SK-N-SH (cell line): ENCODE results near the gene MOB1B.

Source experiments
- CHD2 ChIP-seq: fragments of 150-350 bp; IDR thresholded peaks from 2 replicates; pipeline ENCODE4 v1.6.1; 2018; ENCODE audit warnings: low read length; ENCODE audit not compliant: partially characterized antibody
- CTCF ChIP-seq: fragments of 200-600 bp; sonication (generic); IDR thresholded peaks from 2 replicates; pipeline ENCODE4 v1.6.1; 2017; ENCODE audit warnings: antibody characterized with exemption, mild to moderate bottlenecking, moderate library complexity
- EP300 ChIP-seq, 2 experiments: IDR thresholded peaks; 2 replicates each; pipeline versions ENCODE4 v1.4.0 to v1.6.1; 2012; ENCODE audit warnings: borderline replicate concordance in 1 of 2, low read depth in 1 of 2, low read length in 1 of 2
- EZH2phosphoT487 ChIP-seq: fragments of 200-600 bp; sonication (generic); IDR thresholded peaks from 2 replicates; pipeline ENCODE4 v1.6.1; 2017; ENCODE audit warnings: low read depth, mixed run types, mild to moderate bottlenecking, antibody characterized with exemption, moderate library complexity, borderline replicate concordance
- JUND ChIP-seq: IDR thresholded peaks from 2 replicates; pipeline ENCODE4 v1.4.0; 2012
- MXI1 ChIP-seq: IDR thresholded peaks from 2 replicates; pipeline ENCODE4 v1.6.1; 2012; ENCODE audit warnings: mild to moderate bottlenecking, low read depth, low read length, improper control_type of control experiment
- POLR2AphosphoS5 ChIP-seq: IDR thresholded peaks from 2 replicates; pipeline ENCODE4 v1.6.1; 2012; ENCODE audit warnings: low read depth, low read length
- TCF12 ChIP-seq: IDR thresholded peaks from 2 replicates; pipeline ENCODE4 v1.4.0; 2012
- USF1 ChIP-seq: IDR thresholded peaks from 2 replicates; pipeline ENCODE4 v1.4.0; 2012; ENCODE audit warnings: low read depth, borderline replicate concordance
- TF ChIP-seq, protein P1 (sequence below): fragments of 150-350 bp; IDR thresholded peaks from 2 replicates; pipeline ENCODE4 v1.6.1; 2017; ENCODE audit warnings: antibody characterized with exemption, low read length, low read depth, borderline replicate concordance

GRCh38 chr4:71008196-71008595, 106.0 kb downstream of the MOB1B start:
- TF ChIP-seq CTCF (no peak), MXI1 (no peak), TCF12 (no peak), EZH2phosphoT487 (no peak), EP300 (IDR thresholded peaks at IDR 0.05; ENCODE audit: borderline replicate concordance in 1 of 2, low read depth in 1 of 2, low read length in 1 of 2) (no peak), CHD2 (no peak), JUND (no peak), POLR2AphosphoS5 (no peak), USF1 (no peak)
- TF ChIP-seq, protein P1, sequence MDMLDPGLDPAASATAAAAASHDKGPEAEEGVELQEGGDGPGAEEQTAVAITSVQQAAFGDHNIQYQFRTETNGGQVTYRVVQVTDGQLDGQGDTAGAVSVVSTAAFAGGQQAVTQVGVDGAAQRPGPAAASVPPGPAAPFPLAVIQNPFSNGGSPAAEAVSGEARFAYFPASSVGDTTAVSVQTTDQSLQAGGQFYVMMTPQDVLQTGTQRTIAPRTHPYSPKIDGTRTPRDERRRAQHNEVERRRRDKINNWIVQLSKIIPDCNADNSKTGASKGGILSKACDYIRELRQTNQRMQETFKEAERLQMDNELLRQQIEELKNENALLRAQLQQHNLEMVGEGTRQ = no peak
